ENCODE measurements around the gene OGFOD1. TPM values are rescaled to one million over a fixed set of nuclear protein-coding genes. Genes with fewer than 3 reads are reported as not detected.

The OGFOD1 gene
- total RNA-seq (2022; extraction: Qiagen RNA extraction; ENCODE audit: low read depth) = 68.3 to 93.1 TPM (median 78.2 TPM) in 5 replicates

GRCh38 chr16:56450986-56451752, at the start of gene OGFOD1, which contains the start of gene NUDT21:
TSS of gene OGFOD1 (plus strand) at chr16:56451554. CDS start at chr16:56451613, 59 bp downstream.
TSS of gene NUDT21 (minus strand) at chr16:56451332. CDS start at chr16:56451202, 130 bp downstream.

GRCh38 chr16:56425439-56425832, 25.9 kb upstream of the OGFOD1 start, which contains the start of gene AMFR:
TSS of gene AMFR (minus strand) at chr16:56425545. CDS start at chr16:56425327, 218 bp downstream.

GRCh38 chr16:56519459-56520250, 68.3 kb downstream of the OGFOD1 start, which contains the start of gene BBS2:
TSS of gene BBS2 (minus strand) at chr16:56520024. CDS start at chr16:56519862, 162 bp downstream.

Other genes with a start within 250 kb of the OGFOD1 start
- gene AMFR, start 26.0 kb upstream of the OGFOD1 start, total RNA-seq (2022; extraction: Qiagen RNA extraction; ENCODE audit: low read depth) = 58.9 to 65.8 TPM (median 64.0 TPM) in 5 replicates
- 111 to 132 TPM (median 118 TPM) in 5 replicates for gene NUDT21, start 222 bp upstream of the OGFOD1 start, total RNA-seq (2022; extraction: Qiagen RNA extraction; ENCODE audit: low read depth)
- gene BBS2, start 68.5 kb downstream of the OGFOD1 start, total RNA-seq (2022; extraction: Qiagen RNA extraction; ENCODE audit: low read depth) = 13.0 to 23.1 TPM (median 19.0 TPM) in 5 replicates
- not detected in 5 replicates for gene MT4, start 113.5 kb downstream of the OGFOD1 start, total RNA-seq (2022; extraction: Qiagen RNA extraction; ENCODE audit: low read depth)
- gene MT3, start 138.0 kb downstream of the OGFOD1 start, total RNA-seq (2022; extraction: Qiagen RNA extraction; ENCODE audit: low read depth) = 0.41 TPM in 1 of 5 replicates, not detected in the others
- 570 to 812 TPM (median 625 TPM) in 5 replicates for gene MT2A, start 157.0 kb downstream of the OGFOD1 start, total RNA-seq (2022; extraction: Qiagen RNA extraction; ENCODE audit: low read depth)
- gene MT1E, start 174.2 kb downstream of the OGFOD1 start, total RNA-seq (2022; extraction: Qiagen RNA extraction; ENCODE audit: low read depth) = not detected in 5 replicates
- gene MT1M, start 181.1 kb downstream of the OGFOD1 start, total RNA-seq (2022; extraction: Qiagen RNA extraction; ENCODE audit: low read depth) = not detected in 5 replicates
- 15.4 to 17.7 TPM (median 15.7 TPM) in 5 replicates for gene MT1A, start 187.1 kb downstream of the OGFOD1 start, total RNA-seq (2022; extraction: Qiagen RNA extraction; ENCODE audit: low read depth)
- gene MT1B, start 200.3 kb downstream of the OGFOD1 start, total RNA-seq (2022; extraction: Qiagen RNA extraction; ENCODE audit: low read depth) = not detected in 5 replicates
- 8.5 to 17.3 TPM (median 12.5 TPM) in 5 replicates for gene MT1F, start 206.4 kb downstream of the OGFOD1 start, total RNA-seq (2022; extraction: Qiagen RNA extraction; ENCODE audit: low read depth)
- not detected in 5 replicates for gene MT1G, start 216.5 kb downstream of the OGFOD1 start, total RNA-seq (2022; extraction: Qiagen RNA extraction; ENCODE audit: low read depth)
- not detected in 5 replicates for gene MT1H, start 218.3 kb downstream of the OGFOD1 start, total RNA-seq (2022; extraction: Qiagen RNA extraction; ENCODE audit: low read depth)
- gene MT1X, start 230.9 kb downstream of the OGFOD1 start, total RNA-seq (2022; extraction: Qiagen RNA extraction; ENCODE audit: low read depth) = 148 to 278 TPM (median 167 TPM) in 5 replicates

All from A549 treated with DMSO at 1 μM for 4 hours (cell line).